ENCODE measurements around the gene APBA2.

DNA sequence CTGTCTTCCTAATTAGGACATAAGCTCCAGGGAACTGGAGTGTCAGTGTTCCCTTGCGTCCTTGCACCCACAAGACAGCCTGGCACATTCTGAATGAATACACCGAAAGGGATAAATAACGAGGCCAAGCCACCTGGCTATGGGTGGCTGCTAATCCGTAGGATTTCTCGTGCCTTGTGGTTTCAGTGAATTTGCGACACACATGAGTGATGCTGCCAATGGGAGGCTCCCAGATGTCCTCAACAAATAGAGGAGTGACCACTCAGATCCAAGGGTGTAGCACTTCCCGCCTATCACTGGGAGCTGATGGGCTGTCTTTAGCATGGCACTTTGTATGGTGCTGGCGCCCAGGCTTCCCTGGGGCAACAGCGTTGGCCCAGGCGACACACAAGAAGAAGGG lies 43.4 kb downstream of the APBA2 start:
- TF ChIP-seq, protein P1, sequence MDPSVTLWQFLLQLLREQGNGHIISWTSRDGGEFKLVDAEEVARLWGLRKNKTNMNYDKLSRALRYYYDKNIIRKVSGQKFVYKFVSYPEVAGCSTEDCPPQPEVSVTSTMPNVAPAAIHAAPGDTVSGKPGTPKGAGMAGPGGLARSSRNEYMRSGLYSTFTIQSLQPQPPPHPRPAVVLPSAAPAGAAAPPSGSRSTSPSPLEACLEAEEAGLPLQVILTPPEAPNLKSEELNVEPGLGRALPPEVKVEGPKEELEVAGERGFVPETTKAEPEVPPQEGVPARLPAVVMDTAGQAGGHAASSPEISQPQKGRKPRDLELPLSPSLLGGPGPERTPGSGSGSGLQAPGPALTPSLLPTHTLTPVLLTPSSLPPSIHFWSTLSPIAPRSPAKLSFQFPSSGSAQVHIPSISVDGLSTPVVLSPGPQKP (IDR thresholded peaks at IDR 0.05; ENCODE audit: low read depth, low read length), result no peak
- TF ChIP-seq CTCF (IDR thresholded peaks at IDR 0.05) (no peak), CEBPB (IDR thresholded peaks at IDR 0.05) (no peak), REST (IDR thresholded peaks at IDR 0.05) (no peak), PHF8 (IDR thresholded peaks at IDR 0.05; ENCODE audit: borderline replicate concordance, low read depth) (no peak), BHLHE40 (IDR thresholded peaks at IDR 0.05; ENCODE audit: low read depth, low read length) (no peak), ZFP36 (IDR thresholded peaks at IDR 0.05; ENCODE audit: borderline replicate concordance, partially characterized antibody) (no peak), CHD4 (IDR thresholded peaks at IDR 0.05; ENCODE audit: borderline replicate concordance) (no peak), HOXB5 (CRISPR knock-in tag; IDR thresholded peaks at IDR 0.05) (no peak), POLR2A (IDR thresholded peaks at IDR 0.05; ENCODE audit: low read length) (no peak), EHMT2 (IDR thresholded peaks at IDR 0.05; ENCODE audit: low read depth) (no peak), RAD21 (conservative IDR thresholded peaks at IDR 0.05 in 1 of 2, IDR thresholded peaks at IDR 0.05 in 1 of 2) (no peak)
- TF ChIP-seq, protein P2, sequence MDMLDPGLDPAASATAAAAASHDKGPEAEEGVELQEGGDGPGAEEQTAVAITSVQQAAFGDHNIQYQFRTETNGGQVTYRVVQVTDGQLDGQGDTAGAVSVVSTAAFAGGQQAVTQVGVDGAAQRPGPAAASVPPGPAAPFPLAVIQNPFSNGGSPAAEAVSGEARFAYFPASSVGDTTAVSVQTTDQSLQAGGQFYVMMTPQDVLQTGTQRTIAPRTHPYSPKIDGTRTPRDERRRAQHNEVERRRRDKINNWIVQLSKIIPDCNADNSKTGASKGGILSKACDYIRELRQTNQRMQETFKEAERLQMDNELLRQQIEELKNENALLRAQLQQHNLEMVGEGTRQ (IDR thresholded peaks at IDR 0.05), result no peak
- TF ChIP-seq, protein P3, sequence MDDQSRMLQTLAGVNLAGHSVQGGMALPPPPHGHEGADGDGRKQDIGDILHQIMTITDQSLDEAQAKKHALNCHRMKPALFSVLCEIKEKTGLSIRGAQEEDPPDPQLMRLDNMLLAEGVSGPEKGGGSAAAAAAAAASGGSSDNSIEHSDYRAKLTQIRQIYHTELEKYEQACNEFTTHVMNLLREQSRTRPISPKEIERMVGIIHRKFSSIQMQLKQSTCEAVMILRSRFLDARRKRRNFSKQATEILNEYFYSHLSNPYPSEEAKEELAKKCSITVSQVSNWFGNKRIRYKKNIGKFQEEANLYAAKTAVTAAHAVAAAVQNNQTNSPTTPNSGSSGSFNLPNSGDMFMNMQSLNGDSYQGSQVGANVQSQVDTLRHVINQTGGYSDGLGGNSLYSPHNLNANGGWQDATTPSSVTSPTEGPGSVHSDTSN (IDR thresholded peaks at IDR 0.05), result no peak
